Testis (tissue), 2 donors: ENCODE data around the gene RGS7.

ENCODE experiments used
- POLR2A ChIP-seq: fragments of 450-650 bp; IDR thresholded peaks from one replicate; pipeline ENCODE4 v1.6.1; 2017; ENCODE audit warnings: antibody characterized with exemption, mild to moderate bottlenecking, moderate library complexity
- TF ChIP-seq, protein P1 (sequence below), 3 experiments: fragments of 450-650 bp in 2 of 3; fragments of 200-600 bp in 1 of 3; sonication (generic) in 1 of 3; IDR thresholded peaks; one replicate each; pipeline ENCODE4 v1.5.1; 2016 to 2019; ENCODE audit warnings: antibody characterized with exemption in 3 of 3, mild to moderate bottlenecking in 2 of 3, moderate library complexity in 1 of 3

- TF ChIP-seq, protein P1, sequence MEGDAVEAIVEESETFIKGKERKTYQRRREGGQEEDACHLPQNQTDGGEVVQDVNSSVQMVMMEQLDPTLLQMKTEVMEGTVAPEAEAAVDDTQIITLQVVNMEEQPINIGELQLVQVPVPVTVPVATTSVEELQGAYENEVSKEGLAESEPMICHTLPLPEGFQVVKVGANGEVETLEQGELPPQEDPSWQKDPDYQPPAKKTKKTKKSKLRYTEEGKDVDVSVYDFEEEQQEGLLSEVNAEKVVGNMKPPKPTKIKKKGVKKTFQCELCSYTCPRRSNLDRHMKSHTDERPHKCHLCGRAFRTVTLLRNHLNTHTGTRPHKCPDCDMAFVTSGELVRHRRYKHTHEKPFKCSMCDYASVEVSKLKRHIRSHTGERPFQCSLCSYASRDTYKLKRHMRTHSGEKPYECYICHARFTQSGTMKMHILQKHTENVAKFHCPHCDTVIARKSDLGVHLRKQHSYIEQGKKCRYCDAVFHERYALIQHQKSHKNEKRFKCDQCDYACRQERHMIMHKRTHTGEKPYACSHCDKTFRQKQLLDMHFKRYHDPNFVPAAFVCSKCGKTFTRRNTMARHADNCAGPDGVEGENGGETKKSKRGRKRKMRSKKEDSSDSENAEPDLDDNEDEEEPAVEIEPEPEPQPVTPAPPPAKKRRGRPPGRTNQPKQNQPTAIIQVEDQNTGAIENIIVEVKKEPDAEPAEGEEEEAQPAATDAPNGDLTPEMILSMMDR (IDR thresholded peaks at IDR 0.05) = no peak
- TF ChIP-seq POLR2A = no peak
Observed at GRCh38 chr1:241375886-241376285, 18.9 kb upstream of the RGS7 start.
